ENCODE results near the gene SPDL1. TPM values are rescaled to one million over a fixed set of nuclear protein-coding genes. Genes with fewer than 3 reads are reported as not detected.

Gene SPDL1
- total and polyA plus RNA-seq, 2 of the 4 experiments (the other 2 are of a cell fraction): 18.8 to 29.4 TPM

DNA sequence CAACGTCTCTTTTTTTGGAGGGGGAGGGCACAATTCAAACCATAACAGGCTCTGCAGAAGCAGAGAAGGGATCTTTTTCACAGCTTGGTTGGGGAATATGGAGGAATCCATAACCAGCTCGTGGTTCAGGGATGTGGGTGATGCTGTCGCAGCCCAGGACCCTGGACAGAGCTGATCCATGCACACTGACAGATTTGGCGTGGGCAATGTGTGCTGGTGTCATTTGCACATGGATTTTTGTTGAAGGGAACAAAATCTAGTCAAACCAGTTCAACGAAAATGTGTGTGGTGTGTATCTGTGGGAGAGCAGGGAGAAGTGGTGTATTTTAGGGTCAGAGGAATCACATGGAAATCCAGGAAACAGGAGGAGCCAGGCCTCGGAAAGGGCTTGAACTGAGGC lies 57.7 kb downstream of the SPDL1 start:
- WGBS, 2 experiments (ENCODE audit: extremely low coverage in 2 of 2, insufficient read length in 1 of 2): 10% methylated on average over 4 of the region's 6 CpGs; no CpG with 5 or more reads in 1 of the 2 experiments
- no peak overlapping the region for H2AK5ac ChIP-seq (ENCODE audit: low read depth, low read length)
- no peak overlapping the region for H3K18ac ChIP-seq (ENCODE audit: low read depth, low read length)
- ATAC-seq (ENCODE audit: low read depth) (peak; percentile 82), DNase-seq (peak; percentile 36)
- in situ Hi-C loops (cut with MboI; ENCODE audit: low sequenced_read_pairs) (no loop called here), dilution Hi-C loops (cut with HindIII; ENCODE audit: low sequenced_read_pairs, unreplicated experiment) (no loop called here), intact Hi-C loops (cut with micrococcal nuclease) (no loop called here)
- CTCF ChIA-PET: no interaction called here
- H2BK15ac ChIP-seq (ENCODE audit: low read depth, low read length): no peak overlapping the region
- no peak overlapping the region for H3K23ac ChIP-seq (ENCODE audit: low read depth, low read length)
- TF ChIP-seq MXI1 (IDR thresholded peaks at IDR 0.05; ENCODE audit: borderline replicate concordance, low read depth, low read length) (peak; percentile 99), RFX5 (IDR thresholded peaks at IDR 0.05; ENCODE audit: low read depth, low read length) (no peak)
- no peak overlapping the region for H2BK120ac ChIP-seq (ENCODE audit: low read depth, low read length)
- POLR2A ChIA-PET (ENCODE audit: unreplicated experiment): no interaction called here
- H3K36me3 ChIP-seq (ENCODE audit: control insufficient read depth, insufficient read depth, low read length): no peaks in the 10 kb centered on the region
- no peak overlapping the region for H3K27ac ChIP-seq (ENCODE audit: insufficient read depth, low read length)
- H3K4me2 ChIP-seq (ENCODE audit: low read depth, low read length): no peak overlapping the region
- H3K79me1 ChIP-seq (ENCODE audit: low read depth in 1 of 2, low read length in 2 of 2): no peaks in the 10 kb centered on the region
- no peak overlapping the region for H3K56ac ChIP-seq (ENCODE audit: extremely low read depth, insufficient read depth, low read length)
- no peak overlapping the region for H4K91ac ChIP-seq (ENCODE audit: insufficient read depth, low read depth, low read length)
- H3K27me3 ChIP-seq (ENCODE audit: control insufficient read depth, insufficient read depth, low read length): no peaks in the 10 kb centered on the region
- H2BK20ac ChIP-seq (ENCODE audit: low read depth, low read length): no peak overlapping the region
- H3K9me1 ChIP-seq (ENCODE audit: insufficient read depth, low read length): peaks cover 3% of the 10 kb centered on the region; the same call in 1 of the 2 replicates
- no peak overlapping the region for H3K4ac ChIP-seq (ENCODE audit: low read depth, low read length)
- H2BK5ac ChIP-seq (ENCODE audit: low read depth, low read length, poor library complexity, severe bottlenecking): no peak overlapping the region
- no TSS peak for BruUV-seq (replicated peaks)
- H4K8ac ChIP-seq (ENCODE audit: low read depth in 2 of 2, low read length in 2 of 2): no peak overlapping the region
- no peak overlapping the region for H3K14ac ChIP-seq (replicated peaks; ENCODE audit: low read depth, low read length)
- H4K20me1 ChIP-seq (ENCODE audit: insufficient read depth, low read length): no peaks in the 10 kb centered on the region
- peaks cover 4% of the 10 kb centered on the region; the same call in 1 of the 2 replicates for H3K9me3 ChIP-seq (ENCODE audit: control insufficient read depth, insufficient read depth, low read length)
- H3K4me1 ChIP-seq (ENCODE audit: control insufficient read depth, insufficient read depth, low read length): no peaks in the 10 kb centered on the region
- no peak overlapping the region for H2AFZ ChIP-seq (replicated peaks; ENCODE audit: low read length, poor library complexity)
- no peak overlapping the region for H3K4me3 ChIP-seq (ENCODE audit: insufficient read depth, low read depth, low read length)
- H3K9ac ChIP-seq (ENCODE audit: low read depth, low read length): no peak overlapping the region
- no peak overlapping the region for H4K5ac ChIP-seq (ENCODE audit: low read depth, low read length)
- peak overlapping the region; percentile 3 for H2AK9ac ChIP-seq (replicated peaks; ENCODE audit: low read depth, low read length, poor library complexity)

Data from IMR-90 (cell line).